K562 (cell line): Measurements from ENCODE around the gene DENND10. TPM values are rescaled to one million over a fixed set of nuclear protein-coding genes. Genes with fewer than 3 reads are reported as not detected.
A peak's percentile ranks its signal among the peaks of the same experiment; 100 is the strongest.

ENCODE experiments used
- ATAC-seq: fragments of 200-7000 bp; cut with Tn5 transposase; 3 replicates; pipeline ENCODE4 v1.9.1; 2020; ENCODE audit warnings: moderate library complexity
- BruUV-seq: library from RNA; stranded (reverse); fragments of 400-500 nt; replicated peaks from 2 replicates; lab custom pipeline; 2021; lab: Mats Ljungman, UMichigan
- CTCF ChIA-PET: fragments of 300-600 bp; formaldehyde crosslinking; extraction: SDS; loops from one replicate; lab custom pipeline; 2021; ENCODE audit warnings: low intra/inter-chr PET ratio; lab: Yijun Ruan, JAX
- POLR2A ChIA-PET: fragments of 300-600, 350-650 bp; sonication (Branson Sonifier 250); formaldehyde crosslinking; extraction: SDS; loops from one replicate; lab custom pipeline; 2021; ENCODE audit warnings: antibody characterized with exemption, inconsistent platforms; lab: Yijun Ruan, JAX
- DNase-seq, 4 experiments: peaks; one replicate each; pipeline versions ENCODE4 v3.0.0 to v3.0.0-alpha.2; 2011 to 2018; ENCODE audit warnings: low spot score in 3 of 4, mixed read lengths in 3 of 4; ENCODE audit errors: extremely low read depth in 1 of 4
- FAIRE-seq: peaks from 2 replicates; lab custom pipeline; 2011; peaks lifted over from hg19 to GRCh38; lab: Jason Lieb, UNC
- H2AFZ ChIP-seq: 2 replicates; pipeline ENCODE4 v1.6.0; 2011; ENCODE audit warnings: low read depth, low read length, control low read depth, inconsistent platforms
- H3K27ac ChIP-seq: fragments of 200-600 bp; 3 replicates; pipeline ENCODE4 v1.8.0; 2011; ENCODE audit warnings: low read depth, mild to moderate bottlenecking, control low read depth, inconsistent platforms, low read length, moderate library complexity, mixed read lengths; ENCODE audit errors: extremely low read depth
- H3K27me3 ChIP-seq, 2 experiments: fragments of 300-600 bp in 1 of 2; 2 replicates in 1 of 2; 3 replicates in 1 of 2; pipeline versions ENCODE4 v1.6.0 to v1.8.0; 2011; ENCODE audit warnings: inconsistent platforms in 2 of 2, low read length in 2 of 2, mild to moderate bottlenecking in 1 of 2, mixed read lengths in 1 of 2, moderate library complexity in 1 of 2; ENCODE audit not compliant: control insufficient read depth in 2 of 2, insufficient read depth in 2 of 2
- H3K36me3 ChIP-seq: fragments of 300-600 bp; 3 replicates; pipeline ENCODE4 v1.8.0; 2011; ENCODE audit warnings: mild to moderate bottlenecking, low read length, inconsistent platforms; ENCODE audit not compliant: control insufficient read depth, insufficient read depth
- H3K4me1 ChIP-seq, 2 experiments: fragments of 200-600 bp in 1 of 2; replicated peaks in 1 of 2; 2 replicates in 1 of 2; 3 replicates in 1 of 2; pipeline versions ENCODE4 v1.5.1 to v1.8.0; 2011; ENCODE audit warnings: inconsistent platforms in 2 of 2, low read length in 2 of 2, mild to moderate bottlenecking in 1 of 2, mixed read lengths in 1 of 2, moderate library complexity in 1 of 2; ENCODE audit not compliant: control insufficient read depth in 2 of 2, insufficient read depth in 2 of 2
- H3K4me2 ChIP-seq: 2 replicates; pipeline ENCODE4 v1.6.1; 2011; ENCODE audit warnings: low read length, control low read depth, inconsistent platforms, mixed read lengths; ENCODE audit not compliant: insufficient read depth
- H3K4me3 ChIP-seq: fragments of 200-600 bp; sonication (generic), shearing (Covaris generic); 2 replicates; pipeline ENCODE4 v1.5.1; 2016; ENCODE audit warnings: control low read depth, inconsistent platforms
- H3K79me2 ChIP-seq: fragments of 200-600 bp; 3 replicates; pipeline ENCODE4 v1.8.0; 2011; ENCODE audit warnings: low read length, inconsistent platforms; ENCODE audit not compliant: control insufficient read depth, insufficient read depth
- H3K9ac ChIP-seq, 2 experiments: 2 replicates each; pipeline versions ENCODE4 v1.6.0 to v1.6.1; 2011; ENCODE audit warnings: low read depth in 2 of 2, low read length in 2 of 2, control low read depth in 1 of 2, inconsistent platforms in 1 of 2, mild to moderate bottlenecking in 1 of 2, mixed read lengths in 1 of 2; ENCODE audit not compliant: insufficient read depth in 1 of 2
- H3K9me1 ChIP-seq: one replicate; pipeline ENCODE4 v1.6.0; 2011; ENCODE audit warnings: inconsistent platforms, mild to moderate bottlenecking, low read length, moderate library complexity; ENCODE audit not compliant: control insufficient read depth, insufficient read depth
- H3K9me3 ChIP-seq: replicated peaks from 2 replicates; pipeline ENCODE4 v1.5.1; 2011; ENCODE audit warnings: low read depth, low read length, inconsistent platforms; ENCODE audit not compliant: control insufficient read depth, insufficient read depth
- H4K20me1 ChIP-seq: replicated peaks from 2 replicates; pipeline ENCODE4 v1.6.1; 2011; ENCODE audit warnings: low read length, inconsistent platforms, mixed read lengths; ENCODE audit not compliant: control insufficient read depth, insufficient read depth
- CHD1 ChIP-seq: fragments of 200-600 bp; sonication (generic); IDR thresholded peaks from one replicate; pipeline ENCODE4 v1.6.1; 2012; ENCODE audit warnings: mild to moderate bottlenecking, moderate library complexity, low read length, inconsistent platforms
- KAT7 ChIP-seq: sonication (generic); formaldehyde crosslinking; IDR thresholded peaks from 2 replicates; pipeline ENCODE4 v1.8.0; 2022; ENCODE audit warnings: missing genetic modification reagents, mild to moderate bottlenecking, borderline replicate concordance
- KHSRP ChIP-seq: fragments of 450-650 bp; IDR thresholded peaks from 2 replicates; pipeline ENCODE4 v1.6.1; 2017
- L3MBTL2 ChIP-seq: fragments of 450-650 bp; IDR thresholded peaks from 2 replicates; pipeline ENCODE4 v1.6.1; 2016; ENCODE audit warnings: mild to moderate bottlenecking, moderate library complexity
- LCOR ChIP-seq: sonication (generic); formaldehyde crosslinking; IDR thresholded peaks from 2 replicates; pipeline ENCODE4 v1.8.0; 2022; ENCODE audit warnings: mild to moderate bottlenecking, missing genetic modification reagents
- MGA ChIP-seq: fragments of 450-650 bp; IDR thresholded peaks from 2 replicates; pipeline ENCODE4 v1.6.1; 2016; ENCODE audit warnings: mild to moderate bottlenecking, moderate library complexity
- NFRKB ChIP-seq: fragments of 450-650 bp; IDR thresholded peaks from 2 replicates; pipeline ENCODE4 v1.6.1; 2016; ENCODE audit warnings: low read depth
- WGBS: fragments of 100-300 bp; shearing (Covaris generic); methylation state at CpG from one replicate; pipeline ENCODE4 v1.1.6; 2016; ENCODE audit warnings: low coverage, mixed read lengths; ENCODE audit not compliant: insufficient coverage; ENCODE audit errors: missing lambda C conversion rate; 5-methylcytosine and 5-hydroxymethylcytosine counted together
- in situ Hi-C: fragments of 300-500 bp; cut with MboI; formaldehyde crosslinking; loops from 4 replicates; pipeline ENCODE4 v1.15.0; 2018; ENCODE audit warnings: inconsistent platforms, mixed read lengths
- intact Hi-C: fragments of 100-400 bp; cut with micrococcal nuclease; formaldehyde crosslinking; loops from 2 replicates; pipeline ENCODE4 v1.14.2; 2022
- polyA plus RNA-seq, 8 experiments: library from polyadenylated mRNA; depleted of rRNA in 4 of 8; stranded (reverse) in 5 of 8; unstranded in 3 of 8; fragments of >200 nt; fragmentation: Nextera tagmentation in 2 of 8; fragmentation: Illumina TruSeq in 1 of 8; extraction: Ambion mirVana in 2 of 8; extraction: Trizol in 1 of 8; gene quantifications; 2 replicates each; pipeline versions ENCODE4 v1.2.1 to v1.2.3, GENCODE V29; 2011 to 2014; ENCODE audit warnings: inconsistent platforms in 1 of 8, missing spikeins in 1 of 8
- total RNA-seq, 7 experiments: library from RNA; depleted of rRNA in 6 of 7; stranded (reverse); fragments of >200 nt in 6 of 7; fragmentation: Illumina TruSeq in 2 of 7; extraction: Trizol in 2 of 7; gene quantifications; 2 replicates each; pipeline versions ENCODE4 v1.2.1 to v1.2.3, GENCODE V29; 2011 to 2021; ENCODE audit warnings: low replicate concordance in 1 of 7
- TF ChIP-seq, protein P1 (sequence below): fragments of 250-450 bp; sonication (Bioruptor Pico); IDR thresholded peaks from 2 replicates; pipeline ENCODE4 v1.5.0; 2020; ENCODE audit warnings: mild to moderate bottlenecking

Gene DENND10
- total and polyA plus RNA-seq, 9 of the 15 experiments (the other 6 are each of a cell fraction or from before 2014, with no cell fraction given) = 9.4 to 20.0 (median 12.5) TPM

DNA sequence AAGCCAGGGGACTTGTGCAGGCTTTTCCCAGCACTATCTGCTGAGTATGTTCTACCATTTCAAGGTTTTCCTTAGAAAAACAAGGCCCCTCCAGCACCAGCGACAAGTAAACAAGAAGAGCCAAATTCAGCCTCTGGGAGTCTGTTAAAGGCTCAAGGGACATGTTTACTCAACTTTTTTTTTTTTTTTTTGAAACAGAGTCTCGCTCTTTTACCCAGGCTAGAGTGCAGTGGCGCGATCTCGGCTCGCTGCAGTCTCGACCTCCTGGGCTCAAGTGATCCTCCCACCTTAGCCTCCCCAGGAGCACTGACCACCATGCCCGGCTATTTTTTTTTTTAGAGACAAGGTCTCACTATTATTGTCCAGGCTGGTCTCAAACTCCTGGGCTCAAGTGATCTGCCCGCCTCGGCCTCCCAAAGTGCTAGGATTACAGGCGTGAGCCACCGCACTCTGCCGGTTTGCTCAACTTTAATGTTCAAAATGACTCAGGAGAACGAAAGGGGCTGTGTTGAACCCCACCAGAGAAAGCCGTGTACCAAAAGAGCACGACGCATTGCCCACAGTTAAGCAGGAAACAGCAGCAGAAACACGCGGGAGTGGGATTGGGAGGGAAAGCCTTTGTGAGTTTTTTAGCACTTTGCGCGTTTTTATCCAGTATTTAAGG lies 73.9 kb downstream of the DENND10 start:
- TF ChIP-seq, protein P1, sequence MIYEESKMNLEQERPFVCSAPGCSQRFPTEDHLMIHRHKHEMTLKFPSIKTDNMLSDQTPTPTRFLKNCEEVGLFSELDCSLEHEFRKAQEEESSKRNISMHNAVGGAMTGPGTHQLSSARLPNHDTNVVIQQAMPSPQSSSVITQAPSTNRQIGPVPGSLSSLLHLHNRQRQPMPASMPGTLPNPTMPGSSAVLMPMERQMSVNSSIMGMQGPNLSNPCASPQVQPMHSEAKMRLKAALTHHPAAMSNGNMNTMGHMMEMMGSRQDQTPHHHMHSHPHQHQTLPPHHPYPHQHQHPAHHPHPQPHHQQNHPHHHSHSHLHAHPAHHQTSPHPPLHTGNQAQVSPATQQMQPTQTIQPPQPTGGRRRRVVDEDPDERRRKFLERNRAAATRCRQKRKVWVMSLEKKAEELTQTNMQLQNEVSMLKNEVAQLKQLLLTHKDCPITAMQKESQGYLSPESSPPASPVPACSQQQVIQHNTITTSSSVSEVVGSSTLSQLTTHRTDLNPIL (CRISPR knock-in tag) = no peak
- peak; percentile 31; the same call in 1 of the 2 replicates for TF ChIP-seq KAT7 (CRISPR knock-in tag)
- TF ChIP-seq MGA = peak; percentile 48; the same call in 1 of the 2 replicates
- peak; percentile 18; the same call in 1 of the 2 replicates for TF ChIP-seq L3MBTL2
- TF ChIP-seq NFRKB = 0 out of 2 replicates have a peak, but pooled peaks have one; percentile 26
- TF ChIP-seq CHD1 = peak; percentile 80
- 0 out of 2 replicates have a peak, but pooled peaks have one; percentile 64 for TF ChIP-seq LCOR (CRISPR knock-in tag)
- no peak for TF ChIP-seq KHSRP
- no TSS peak for BruUV-seq
- peak overlapping the region; percentile 91 for H3K4me2 ChIP-seq
- H3K9me3 ChIP-seq = no peaks in the 10 kb centered on the region
- DNase-seq = peak in 1 of 4 experiments; percentile 16
- peak overlapping the region; percentile 96; the same call in 1 of the 2 replicates for H2AFZ ChIP-seq
- CTCF ChIA-PET = no interaction called here
- H3K27me3 ChIP-seq = no peaks in the 10 kb centered on the region
- intact Hi-C loops (loop anchor here (5.0 kb wide), 1 partner anchor 101 kb away; no protein-coding TSS in a partner anchor), in situ Hi-C loops (no loop called here)
- peak overlapping the region; percentile 51 for H3K4me3 ChIP-seq
- FAIRE-seq = no peak
- H3K36me3 ChIP-seq = peaks cover 31% of the 10 kb centered on the region
- peak; percentile 22 for ATAC-seq
- H3K9me1 ChIP-seq = peaks cover 4% of the 10 kb centered on the region
- peak overlapping the region; percentile 89 for H3K27ac ChIP-seq
- peak overlapping the region; percentile 79 to 98 for H3K9ac ChIP-seq
- POLR2A ChIA-PET = interaction anchor here (1.8 kb wide), 1 partner anchor 16 kb away, joined by 5 read pairs; no protein-coding TSS in a partner anchor
- WGBS = 1% methylated on average over 15 of the region's 21 CpGs
- peaks cover 17 to 27% of the 10 kb centered on the region in 2 experiments; a peak in 4 of 5 replicates for H3K4me1 ChIP-seq
- no peaks in the 10 kb centered on the region for H4K20me1 ChIP-seq
- H3K79me2 ChIP-seq = peaks cover 49% of the 10 kb centered on the region
